Measurements from ENCODE around the gene RAB3A. TPM values are rescaled to one million over a fixed set of nuclear protein-coding genes. Genes with fewer than 3 reads are reported as not detected.

The RAB3A gene
- total and polyA plus RNA-seq, 9 of the 15 experiments (the other 6 are each of a cell fraction or from before 2014, with no cell fraction given): 0.17 to 5.1 (median 0.90) TPM; not detected in 1

DNA sequence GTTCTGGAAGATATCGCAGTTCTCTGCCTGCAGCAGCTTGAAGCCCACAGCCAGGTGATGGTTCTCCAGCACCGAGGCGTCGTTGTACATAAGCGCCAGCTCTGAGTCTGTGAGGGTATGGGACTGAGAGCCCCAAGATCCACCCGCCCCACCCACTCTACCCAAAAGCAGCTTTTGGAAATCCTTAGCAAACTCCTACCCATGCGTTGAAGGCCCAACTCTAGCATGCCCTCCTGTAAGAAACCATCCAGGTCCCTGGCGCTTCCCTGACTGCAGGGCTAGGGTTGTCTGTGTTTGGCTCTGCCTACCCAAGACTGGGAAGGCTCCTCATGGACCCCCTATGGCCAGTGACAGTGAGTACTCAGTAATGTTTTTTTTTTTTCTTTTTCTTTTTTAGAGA, 12.9 kb upstream of the RAB3A start:
- WGBS (ENCODE audit: insufficient coverage, low coverage, missing lambda C conversion rate): 69% methylated on average over 8 of the region's 8 CpGs
- in situ Hi-C loops (cut with MboI): no loop called here
- Histone ChIP-seq H3K4me1 (replicated peaks in 1 of 2; ENCODE audit: control insufficient read depth in 2 of 2, insufficient read depth in 2 of 2, low read length in 2 of 2) (peaks cover 10 to 29% of the 10 kb centered on the region in 2 experiments; a peak in 4 of 5 replicates), H3K4me3 (no peak overlapping the region), H3K79me2 (ENCODE audit: control insufficient read depth, insufficient read depth, low read length) (no peaks in the 10 kb centered on the region), H2AFZ (ENCODE audit: low read depth, low read length) (no peak overlapping the region), H3K27me3 (ENCODE audit: control insufficient read depth in 2 of 2, insufficient read depth in 2 of 2, low read length in 2 of 2) (no peaks in the 10 kb centered on the region), H3K9me3 (replicated peaks; ENCODE audit: control insufficient read depth, insufficient read depth, low read depth, low read length) (no peaks in the 10 kb centered on the region), H3K27ac (ENCODE audit: extremely low read depth, low read depth, low read length) (no peak overlapping the region), H3K9ac (ENCODE audit: insufficient read depth in 1 of 2, low read depth in 2 of 2, low read length in 2 of 2) (no peak overlapping the region), H3K36me3 (ENCODE audit: control insufficient read depth, insufficient read depth, low read length) (no peaks in the 10 kb centered on the region), H3K9me1 (ENCODE audit: control insufficient read depth, insufficient read depth, low read length) (no peaks in the 10 kb centered on the region), H3K4me2 (ENCODE audit: insufficient read depth, low read length) (no peak overlapping the region), H4K20me1 (replicated peaks; ENCODE audit: control insufficient read depth, insufficient read depth, low read length) (no peaks in the 10 kb centered on the region)
- BruUV-seq (replicated peaks): no TSS peak
- ChIA-PET CTCF (ENCODE audit: low intra/inter-chr PET ratio) (interaction anchor here (0.6 kb wide), 1 partner anchor 34 kb away, joined by 4 read pairs; no protein-coding TSS in a partner anchor), POLR2A (interaction anchor here (0.8 kb wide), 1 partner anchor 12 kb away, joined by 3 read pairs; no protein-coding TSS in a partner anchor)
- no peak for DNase-seq (ENCODE audit: extremely low read depth in 1 of 4, low spot score in 3 of 4)
- no peak for ATAC-seq
- no peak for FAIRE-seq
- intact Hi-C loops (cut with micrococcal nuclease): no loop called here
- TF ChIP-seq RBM39 (optimal IDR thresholded peaks at IDR 0.05; ENCODE audit: low read depth, low read length): no peak
- TF ChIP-seq MCM7 (IDR thresholded peaks at IDR 0.05): no peak
- no peak for TF ChIP-seq GTF2A2 (tag; IDR thresholded peaks at IDR 0.05)
- no peak for TF ChIP-seq SP1 (CRISPR knock-in tag; IDR thresholded peaks at IDR 0.05)
- TF ChIP-seq, protein P1, sequence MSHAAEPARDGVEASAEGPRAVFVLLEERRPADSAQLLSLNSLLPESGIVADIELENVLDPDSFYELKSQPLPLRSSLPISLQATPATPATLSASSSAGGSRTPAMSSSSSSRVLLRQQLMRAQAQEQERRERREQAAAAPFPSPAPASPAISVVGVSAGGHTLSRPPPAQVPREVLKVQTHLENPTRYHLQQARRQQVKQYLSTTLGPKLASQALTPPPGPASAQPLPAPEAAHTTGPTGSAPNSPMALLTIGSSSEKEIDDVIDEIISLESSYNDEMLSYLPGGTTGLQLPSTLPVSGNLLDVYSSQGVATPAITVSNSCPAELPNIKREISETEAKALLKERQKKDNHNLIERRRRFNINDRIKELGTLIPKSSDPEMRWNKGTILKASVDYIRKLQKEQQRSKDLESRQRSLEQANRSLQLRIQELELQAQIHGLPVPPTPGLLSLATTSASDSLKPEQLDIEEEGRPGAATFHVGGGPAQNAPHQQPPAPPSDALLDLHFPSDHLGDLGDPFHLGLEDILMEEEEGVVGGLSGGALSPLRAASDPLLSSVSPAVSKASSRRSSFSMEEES (CRISPR knock-in tag; IDR thresholded peaks at IDR 0.05): no peak
- TF ChIP-seq, protein P2, sequence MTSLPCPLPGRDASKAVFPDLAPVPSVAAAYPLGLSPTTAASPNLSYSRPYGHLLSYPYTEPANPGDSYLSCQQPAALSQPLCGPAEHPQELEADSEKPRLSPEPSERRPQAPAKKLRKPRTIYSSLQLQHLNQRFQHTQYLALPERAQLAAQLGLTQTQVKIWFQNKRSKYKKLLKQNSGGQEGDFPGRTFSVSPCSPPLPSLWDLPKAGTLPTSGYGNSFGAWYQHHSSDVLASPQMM (CRISPR knock-in tag; IDR thresholded peaks at IDR 0.05): no peak
- TF ChIP-seq FOXA1 (IDR thresholded peaks at IDR 0.05; ENCODE audit: borderline replicate concordance): no peak
- TF ChIP-seq ZNF507 (tag; conservative IDR thresholded peaks at IDR 0.05): no peak
- TF ChIP-seq NCOA4 (IDR thresholded peaks at IDR 0.05; ENCODE audit: partially characterized antibody): no peak
- TF ChIP-seq, protein P3, sequence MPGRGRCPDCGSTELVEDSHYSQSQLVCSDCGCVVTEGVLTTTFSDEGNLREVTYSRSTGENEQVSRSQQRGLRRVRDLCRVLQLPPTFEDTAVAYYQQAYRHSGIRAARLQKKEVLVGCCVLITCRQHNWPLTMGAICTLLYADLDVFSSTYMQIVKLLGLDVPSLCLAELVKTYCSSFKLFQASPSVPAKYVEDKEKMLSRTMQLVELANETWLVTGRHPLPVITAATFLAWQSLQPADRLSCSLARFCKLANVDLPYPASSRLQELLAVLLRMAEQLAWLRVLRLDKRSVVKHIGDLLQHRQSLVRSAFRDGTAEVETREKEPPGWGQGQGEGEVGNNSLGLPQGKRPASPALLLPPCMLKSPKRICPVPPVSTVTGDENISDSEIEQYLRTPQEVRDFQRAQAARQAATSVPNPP (IDR thresholded peaks at IDR 0.05; ENCODE audit: borderline replicate concordance, insufficient read depth, insufficient read length): no peak
- no peak for TF ChIP-seq POU5F1 (IDR thresholded peaks at IDR 0.05; ENCODE audit: borderline replicate concordance, low read depth, low read length, partially characterized antibody)
- TF ChIP-seq BCOR (IDR thresholded peaks at IDR 0.05): no peak
- TF ChIP-seq, protein P4, sequence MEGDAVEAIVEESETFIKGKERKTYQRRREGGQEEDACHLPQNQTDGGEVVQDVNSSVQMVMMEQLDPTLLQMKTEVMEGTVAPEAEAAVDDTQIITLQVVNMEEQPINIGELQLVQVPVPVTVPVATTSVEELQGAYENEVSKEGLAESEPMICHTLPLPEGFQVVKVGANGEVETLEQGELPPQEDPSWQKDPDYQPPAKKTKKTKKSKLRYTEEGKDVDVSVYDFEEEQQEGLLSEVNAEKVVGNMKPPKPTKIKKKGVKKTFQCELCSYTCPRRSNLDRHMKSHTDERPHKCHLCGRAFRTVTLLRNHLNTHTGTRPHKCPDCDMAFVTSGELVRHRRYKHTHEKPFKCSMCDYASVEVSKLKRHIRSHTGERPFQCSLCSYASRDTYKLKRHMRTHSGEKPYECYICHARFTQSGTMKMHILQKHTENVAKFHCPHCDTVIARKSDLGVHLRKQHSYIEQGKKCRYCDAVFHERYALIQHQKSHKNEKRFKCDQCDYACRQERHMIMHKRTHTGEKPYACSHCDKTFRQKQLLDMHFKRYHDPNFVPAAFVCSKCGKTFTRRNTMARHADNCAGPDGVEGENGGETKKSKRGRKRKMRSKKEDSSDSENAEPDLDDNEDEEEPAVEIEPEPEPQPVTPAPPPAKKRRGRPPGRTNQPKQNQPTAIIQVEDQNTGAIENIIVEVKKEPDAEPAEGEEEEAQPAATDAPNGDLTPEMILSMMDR (IDR thresholded peaks at IDR 0.05 in 2 of 3, conservative IDR thresholded peaks at IDR 0.05 in 1 of 3; ENCODE audit: insufficient read depth in 2 of 3, low read depth in 1 of 3, low read length in 3 of 3): no peak
- TF ChIP-seq, protein P5, sequence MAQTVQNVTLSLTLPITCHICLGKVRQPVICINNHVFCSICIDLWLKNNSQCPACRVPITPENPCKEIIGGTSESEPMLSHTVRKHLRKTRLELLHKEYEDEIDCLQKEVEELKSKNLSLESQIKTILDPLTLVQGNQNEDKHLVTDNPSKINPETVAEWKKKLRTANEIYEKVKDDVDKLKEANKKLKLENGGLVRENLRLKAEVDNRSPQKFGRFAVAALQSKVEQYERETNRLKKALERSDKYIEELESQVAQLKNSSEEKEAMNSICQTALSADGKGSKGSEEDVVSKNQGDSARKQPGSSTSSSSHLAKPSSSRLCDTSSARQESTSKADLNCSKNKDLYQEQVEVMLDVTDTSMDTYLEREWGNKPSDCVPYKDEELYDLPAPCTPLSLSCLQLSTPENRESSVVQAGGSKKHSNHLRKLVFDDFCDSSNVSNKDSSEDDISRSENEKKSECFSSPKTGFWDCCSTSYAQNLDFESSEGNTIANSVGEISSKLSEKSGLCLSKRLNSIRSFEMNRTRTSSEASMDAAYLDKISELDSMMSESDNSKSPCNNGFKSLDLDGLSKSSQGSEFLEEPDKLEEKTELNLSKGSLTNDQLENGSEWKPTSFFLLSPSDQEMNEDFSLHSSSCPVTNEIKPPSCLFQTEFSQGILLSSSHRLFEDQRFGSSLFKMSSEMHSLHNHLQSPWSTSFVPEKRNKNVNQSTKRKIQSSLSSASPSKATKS (CRISPR knock-in tag; IDR thresholded peaks at IDR 0.05): no peak
- no peak for TF ChIP-seq SIN3B (IDR thresholded peaks at IDR 0.05; ENCODE audit: low read depth)
- no peak for TF ChIP-seq MYNN (IDR thresholded peaks at IDR 0.05)
- no peak for TF ChIP-seq MYNN (CRISPR knock-in tag; IDR thresholded peaks at IDR 0.05)
